Spleen (tissue), 11 donors: Measurements from ENCODE around the gene LGALS9. TPM values are rescaled to one million over a fixed set of nuclear protein-coding genes. Genes with fewer than 3 reads are reported as not detected.

Experiments used
- DNase-seq: peaks from one replicate; pipeline ENCODE4 v3.0.0-alpha.2; 2020
- H3K27ac ChIP-seq, 8 donors: fragments of 200-600 bp; sonication (generic) in 7 of 8; 1 replicate in 4 of 8; 2 replicates in 4 of 8; pipeline versions ENCODE4 v1.5.0 to v1.8.0; 2016 to 2021; ENCODE audit warnings: inconsistent platforms in 4 of 8, mild to moderate bottlenecking in 4 of 8, moderate library complexity in 1 of 8
- H3K27me3 ChIP-seq, 7 donors: fragments of 200-600 bp; sonication (generic) in 6 of 7; replicated peaks in 1 of 7; 1 replicate in 4 of 7; 2 replicates in 3 of 7; pipeline versions ENCODE4 v1.5.0 to v1.8.0; 2016 to 2021; ENCODE audit warnings: inconsistent platforms in 3 of 7, mild to moderate bottlenecking in 1 of 7
- H3K36me3 ChIP-seq, 6 donors: fragments of 200-600 bp; sonication (generic) in 5 of 6; 1 replicate in 4 of 6; 2 replicates in 2 of 6; pipeline versions ENCODE4 v1.5.0 to v1.8.0; 2016 to 2021; ENCODE audit warnings: inconsistent platforms in 2 of 6
- H3K4me1 ChIP-seq, 6 donors: fragments of 200-600 bp; sonication (generic) in 5 of 6; 1 replicate in 3 of 6; 2 replicates in 3 of 6; pipeline versions ENCODE4 v1.5.0 to v1.8.0; 2016 to 2021; ENCODE audit warnings: inconsistent platforms in 3 of 6
- H3K4me3 ChIP-seq, 8 donors: fragments of 200-600 bp; sonication (generic) in 7 of 8; 1 replicate in 4 of 8; 2 replicates in 4 of 8; pipeline versions ENCODE4 v1.5.0 to v1.8.0; 2016 to 2021; ENCODE audit warnings: inconsistent platforms in 4 of 8, mild to moderate bottlenecking in 4 of 8, moderate library complexity in 2 of 8
- H3K9me3 ChIP-seq, 8 donors: fragments of 200-600 bp; sonication (generic) in 7 of 8; 1 replicate in 4 of 8; 2 replicates in 4 of 8; pipeline versions ENCODE4 v1.5.0 to v1.8.0; 2016 to 2021; ENCODE audit warnings: inconsistent platforms in 4 of 8
- CTCF ChIP-seq, 11 experiments: fragments of 200-600 bp in 7 of 11; fragments of 450-650 bp in 4 of 11; sonication (generic) in 4 of 11; IDR thresholded peaks in 8 of 11; conservative IDR thresholded peaks in 3 of 11; 1 replicate in 7 of 11; 2 replicates in 4 of 11; pipeline versions ENCODE4 v1.4.0 to v1.8.0; 2016 to 2021; ENCODE audit warnings: antibody characterized with exemption in 11 of 11, inconsistent platforms in 4 of 11, mild to moderate bottlenecking in 1 of 11
- POLR2A ChIP-seq, 3 donors: fragments of 450-650 bp; IDR thresholded peaks; one replicate each; pipeline ENCODE4 v1.5.1; 2017; ENCODE audit warnings: antibody characterized with exemption in 3 of 3, mild to moderate bottlenecking in 1 of 3
- POLR2AphosphoS5 ChIP-seq, 3 donors: sonication (generic); formaldehyde crosslinking; IDR thresholded peaks; one replicate each; pipeline ENCODE4 v1.5.1; 2017; ENCODE audit warnings: antibody characterized with exemption in 3 of 3
- WGBS, 5 donors: extraction: QIAGEN DNeasy Blood & Tissue Kit in 3 of 5; methylation state at CpG; one replicate each; pipeline versions ENCODE4 v1.1.5 to v1.1.7; 2013 to 2018; 5-methylcytosine and 5-hydroxymethylcytosine counted together
- intact Hi-C: fragments of 100-400 bp; cut with DNase I; formaldehyde crosslinking; loops from one replicate; pipeline ENCODE4 v1.15.0; 2023; ENCODE audit warnings: low total_unique reads
- polyA plus RNA-seq, 3 donors: library from polyadenylated mRNA; stranded (reverse); fragments of 200-250 nt; gene quantifications; one replicate each; pipeline ENCODE4 v1.2.1, GENCODE V29; 2013
- total RNA-seq, 7 donors: library from RNA; depleted of rRNA in 3 of 7; stranded (reverse); fragments of >200 nt in 3 of 7; fragmentation: NEBNext Ultra II Directional in 4 of 7; extraction: Animal tissue kit (Norgen Biotek cat#: 25700) in 4 of 7; gene quantifications; one replicate each; pipeline versions ENCODE4 v1.1.0 to v1.2.1, GENCODE V29; 2016 to 2021
- donor health status: healthy with polysubstance abuse.
- donor health status: DM: no; HTN: no; CAD: no; lungs with moderate emphysema.
- donor health status: DM: no; HTN: no; CAD: no.
- donor health status: Bipolar disorder and iron deficiency.
- donor health status: healthy.
- donor health status: DM: no; HTN: no; CAD: no.
- donor health status: DM: yes; HTN: yes; CAD: no.

Gene LGALS9
- total and polyA plus RNA-seq, 10 donors, result 162 to 309 (median 209) TPM

GRCh38 chr17:27598337-27599050 lies 32.5 kb upstream of the LGALS9 start:
- Histone ChIP-seq H3K36me3 (peaks cover 0 to 70% (median 28%) of the 10 kb centered on the region in 6 donors), H3K4me1 (peaks cover 0 to 35% (median 21%) of the 10 kb centered on the region in 6 donors), H3K27ac (no peak overlapping the region), H3K9me3 (no peaks in the 10 kb centered on the region), H3K4me3 (no peak overlapping the region), H3K27me3 (no peaks in the 10 kb centered on the region)
- DNase-seq, result peak; percentile 67
- no peak for TF ChIP-seq CTCF (IDR thresholded peaks at IDR 0.05 in 8 of 11, conservative IDR thresholded peaks at IDR 0.05 in 3 of 11)
- TF ChIP-seq POLR2AphosphoS5 (IDR thresholded peaks at IDR 0.05), result no peak
- no peak for TF ChIP-seq POLR2A (IDR thresholded peaks at IDR 0.05)
- WGBS, 5 donors, result 85 to 95% (median 87%) methylated on average over 15 to 17 of the region's 17 CpGs
- intact Hi-C loops, result loop anchor here (10.0 kb wide), 1 partner anchor 144 kb away; the partner anchor contains the start of gene KSR1

GRCh38 chr17:27600471-27600870 lies 30.5 kb upstream of the LGALS9 start:
- peak overlapping the region in 1 of 8 donors; percentile 9 for H3K27ac ChIP-seq
- H3K36me3 ChIP-seq, result peaks cover 0 to 70% (median 34%) of the 10 kb centered on the region in 6 donors
- H3K9me3 ChIP-seq, result no peaks in the 10 kb centered on the region
- 91 to 95% (median 93%) methylated on average over 8 of the region's 8 CpGs for WGBS, 5 donors
- TF ChIP-seq POLR2A (IDR thresholded peaks at IDR 0.05) (no peak), POLR2AphosphoS5 (IDR thresholded peaks at IDR 0.05) (no peak), CTCF (IDR thresholded peaks at IDR 0.05 in 8 of 11, conservative IDR thresholded peaks at IDR 0.05 in 3 of 11) (no peak)
- H3K4me1 ChIP-seq, result peaks cover 0 to 38% (median 23%) of the 10 kb centered on the region in 6 donors
- DNase-seq, result peak; percentile 7
- no peaks in the 10 kb centered on the region for H3K27me3 ChIP-seq
- intact Hi-C loops, result loop anchor here (5.0 kb wide), 2 partner anchors 248 to 363 kb away; no protein-coding TSS in a partner anchor
- no peak overlapping the region for H3K4me3 ChIP-seq

GRCh38 chr17:27601069-27601974 lies 29.7 kb upstream of the LGALS9 start:
- Histone ChIP-seq H3K27me3 (no peaks in the 10 kb centered on the region), H3K27ac (no peak overlapping the region), H3K4me1 (peaks cover 0 to 38% (median 23%) of the 10 kb centered on the region in 6 donors), H3K4me3 (no peak overlapping the region), H3K36me3 (peaks cover 0 to 70% (median 43%) of the 10 kb centered on the region in 6 donors), H3K9me3 (no peaks in the 10 kb centered on the region)
- peak; percentile 88 for DNase-seq
- WGBS, 5 donors, result 67 to 74% (median 69%) methylated on average over 11 of the region's 11 CpGs
- no peak for TF ChIP-seq POLR2A (IDR thresholded peaks at IDR 0.05)
- TF ChIP-seq CTCF (IDR thresholded peaks at IDR 0.05 in 8 of 11, conservative IDR thresholded peaks at IDR 0.05 in 3 of 11), result peak; percentile 75 to 96 (median 90)
- intact Hi-C loops, result loop anchor here (5.0 kb wide), 2 partner anchors 249 to 364 kb away; no protein-coding TSS in a partner anchor
